C4-2B (cell line): ENCODE measurements around the gene CREB5.

Source experiments
- CTCF ChIP-seq: fragments of 450-650 bp; conservative IDR thresholded peaks from 2 replicates; pipeline ENCODE4 v1.5.1; 2017; ENCODE audit warnings: mild to moderate bottlenecking
- ZFX ChIP-seq: fragments of 450-650 bp; IDR thresholded peaks from 2 replicates; pipeline ENCODE4 v1.6.1; 2017

GRCh38 chr7:28575241-28575643 lies 162.9 kb downstream of the CREB5 start:
- TF ChIP-seq CTCF (no peak), ZFX (no peak)
